Transverse colon (tissue), 3 donors: Measurements from ENCODE around the gene USF1.

Source experiments
- EP300 ChIP-seq: sonication (generic); formaldehyde crosslinking; IDR thresholded peaks from one replicate; pipeline ENCODE4 v1.6.1; 2017; ENCODE audit warnings: antibody characterized with exemption, low read depth
- TF ChIP-seq, protein P1 (sequence below), 5 experiments: fragments of 200-600 bp in 3 of 5; fragments of 450-650 bp in 2 of 5; sonication (generic) in 3 of 5; IDR thresholded peaks; 1 replicate in 2 of 5; 2 replicates in 3 of 5; pipeline ENCODE4 v1.5.1; 2016 to 2017; ENCODE audit warnings: antibody characterized with exemption in 5 of 5, inconsistent platforms in 3 of 5, mild to moderate bottlenecking in 2 of 5, moderate library complexity in 1 of 5

DNA sequence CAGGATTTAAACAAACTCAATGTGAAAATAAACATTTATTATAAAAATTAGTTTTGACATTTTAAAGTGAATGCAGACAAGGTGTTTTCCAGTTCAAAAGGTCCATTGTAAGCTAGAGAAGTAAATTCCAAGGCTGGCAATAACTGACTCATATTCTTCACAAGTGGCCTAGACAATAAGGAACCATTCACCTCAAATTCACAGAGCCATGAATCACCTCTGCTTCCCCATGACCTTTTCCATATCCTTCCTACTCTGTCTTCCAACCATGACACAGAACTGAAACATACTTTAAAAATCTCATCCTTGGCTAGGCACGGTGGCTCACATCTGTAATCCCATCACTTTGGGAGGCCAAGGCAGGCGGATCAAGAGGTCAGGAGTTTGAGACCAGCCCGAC is 49.6 kb downstream of the USF1 start:
- TF ChIP-seq, protein P1, sequence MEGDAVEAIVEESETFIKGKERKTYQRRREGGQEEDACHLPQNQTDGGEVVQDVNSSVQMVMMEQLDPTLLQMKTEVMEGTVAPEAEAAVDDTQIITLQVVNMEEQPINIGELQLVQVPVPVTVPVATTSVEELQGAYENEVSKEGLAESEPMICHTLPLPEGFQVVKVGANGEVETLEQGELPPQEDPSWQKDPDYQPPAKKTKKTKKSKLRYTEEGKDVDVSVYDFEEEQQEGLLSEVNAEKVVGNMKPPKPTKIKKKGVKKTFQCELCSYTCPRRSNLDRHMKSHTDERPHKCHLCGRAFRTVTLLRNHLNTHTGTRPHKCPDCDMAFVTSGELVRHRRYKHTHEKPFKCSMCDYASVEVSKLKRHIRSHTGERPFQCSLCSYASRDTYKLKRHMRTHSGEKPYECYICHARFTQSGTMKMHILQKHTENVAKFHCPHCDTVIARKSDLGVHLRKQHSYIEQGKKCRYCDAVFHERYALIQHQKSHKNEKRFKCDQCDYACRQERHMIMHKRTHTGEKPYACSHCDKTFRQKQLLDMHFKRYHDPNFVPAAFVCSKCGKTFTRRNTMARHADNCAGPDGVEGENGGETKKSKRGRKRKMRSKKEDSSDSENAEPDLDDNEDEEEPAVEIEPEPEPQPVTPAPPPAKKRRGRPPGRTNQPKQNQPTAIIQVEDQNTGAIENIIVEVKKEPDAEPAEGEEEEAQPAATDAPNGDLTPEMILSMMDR (IDR thresholded peaks at IDR 0.05), result no peak
- TF ChIP-seq EP300, result no peak
